Sigmoid colon (tissue), 7 donors: ENCODE data around the gene LGALS13. TPM values are rescaled to one million over a fixed set of nuclear protein-coding genes. Genes with fewer than 3 reads are reported as not detected.
"Not testable (repeated sequence)": the region's sequence is repeated elsewhere in the genome, so short reads cannot be mapped to it uniquely, and the experiment has no call there.

ENCODE experiments used
- DNase-seq: peaks from one replicate; pipeline ENCODE4 v3.0.0-alpha.2; 2019
- H3K27ac ChIP-seq, 4 donors: fragments of 200-600 bp; sonication (generic); one replicate each; pipeline ENCODE4 v1.5.1; 2016 to 2019; ENCODE audit warnings: mild to moderate bottlenecking in 1 of 4
- H3K27me3 ChIP-seq, 3 donors: fragments of 200-600 bp; sonication (generic); one replicate each; pipeline ENCODE4 v1.5.1; 2019; ENCODE audit warnings: mild to moderate bottlenecking in 1 of 3
- H3K36me3 ChIP-seq, 4 donors: fragments of 200-600 bp; sonication (generic); one replicate each; pipeline ENCODE4 v1.5.1; 2016 to 2019
- H3K4me1 ChIP-seq, 4 donors: fragments of 200-600 bp; sonication (generic); one replicate each; pipeline ENCODE4 v1.5.1; 2017 to 2019
- H3K4me3 ChIP-seq, 4 donors: fragments of 200-600 bp; sonication (generic); one replicate each; pipeline ENCODE4 v1.5.1; 2017 to 2019; ENCODE audit warnings: mild to moderate bottlenecking in 2 of 4, moderate library complexity in 1 of 4
- H3K9me3 ChIP-seq, 4 donors: fragments of 200-600 bp in 3 of 4; sonication (generic) in 3 of 4; one replicate each; pipeline versions ENCODE4 v1.5.1 to v1.6.1; 2013 to 2019
- CTCF ChIP-seq, 4 experiments: fragments of 450-650 bp in 3 of 4; fragments of 200-600 bp in 1 of 4; IDR thresholded peaks; one replicate each; pipeline ENCODE4 v1.5.1; 2016 to 2019; ENCODE audit warnings: antibody characterized with exemption in 4 of 4, mild to moderate bottlenecking in 3 of 4, moderate library complexity in 2 of 4
- EP300 ChIP-seq, 4 donors: sonication (generic); formaldehyde crosslinking; IDR thresholded peaks; one replicate each; pipeline ENCODE4 v1.6.1; 2017; ENCODE audit warnings: antibody characterized with exemption in 4 of 4
- POLR2A ChIP-seq, 2 donors: fragments of 450-650 bp; IDR thresholded peaks; one replicate each; pipeline ENCODE4 v1.6.1; 2016; ENCODE audit warnings: antibody characterized with exemption in 2 of 2, mild to moderate bottlenecking in 2 of 2, moderate library complexity in 2 of 2
- POLR2AphosphoS5 ChIP-seq, 4 donors: sonication (generic); formaldehyde crosslinking; IDR thresholded peaks; one replicate each; pipeline ENCODE4 v1.6.1; 2017; ENCODE audit warnings: antibody characterized with exemption in 4 of 4
- WGBS, 2 donors: extraction: QIAGEN DNeasy Blood & Tissue Kit; methylation state at CpG; one replicate each; pipeline ENCODE4 v1.1.7; 2013; 5-methylcytosine and 5-hydroxymethylcytosine counted together
- intact Hi-C: fragments of 100-400 bp; cut with DNase I; formaldehyde crosslinking; loops from one replicate; pipeline ENCODE4 v1.15.1; 2023
- polyA plus RNA-seq, 3 donors: library from polyadenylated mRNA; stranded (reverse); fragments of 200-250 nt; gene quantifications; one replicate each; pipeline ENCODE4 v1.2.3, GENCODE V29; 2013
- total RNA-seq, 4 donors: library from RNA; depleted of rRNA; stranded (reverse); fragments of >200 nt; gene quantifications; one replicate each; pipeline ENCODE4 v1.1.0, GENCODE V29; 2016
- donor health status: healthy with polysubstance abuse.
- donor health status: Bipolar disorder and iron deficiency.
- donor health status: healthy.

LGALS13 gene
- total and polyA plus RNA-seq, 7 donors = not detected

DNA sequence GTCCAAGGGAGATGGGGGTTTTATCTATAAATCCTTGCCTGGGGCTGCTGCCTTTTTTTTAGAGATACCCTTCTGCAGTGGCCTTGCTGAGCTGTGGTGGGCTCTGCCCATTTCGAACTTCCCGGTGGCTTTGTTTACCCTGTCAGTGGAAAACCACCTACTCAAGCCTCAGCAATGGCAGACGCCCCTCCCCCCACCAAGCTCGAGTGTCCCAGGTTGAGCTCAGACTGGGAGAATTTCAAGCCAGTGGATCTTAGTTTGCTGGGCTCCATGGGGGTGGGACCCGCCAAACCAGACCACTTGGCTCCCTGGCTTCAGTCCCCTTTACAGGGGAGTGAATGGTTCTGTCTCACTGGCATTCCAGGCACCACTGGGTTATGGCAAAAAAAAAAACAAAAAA, 21.6 kb downstream of the LGALS13 start:
- Histone ChIP-seq H3K9me3 (no peaks in the 10 kb centered on the region), H3K36me3 (no peaks in the 10 kb centered on the region), H3K27ac (no peak overlapping the region), H3K4me1 (no peaks in the 10 kb centered on the region), H3K4me3 (no peak overlapping the region), H3K27me3 (peaks cover 0 to 14% (median 5%) of the 10 kb centered on the region in 3 donors)
- 24 to 30% methylated on average over 5 of the region's 5 CpGs for WGBS, 2 donors
- intact Hi-C loops = no loop called here
- no peak for TF ChIP-seq POLR2A (IDR thresholded peaks at IDR 0.05)
- no peak for TF ChIP-seq EP300 (IDR thresholded peaks at IDR 0.05)
- no peak for TF ChIP-seq POLR2AphosphoS5 (IDR thresholded peaks at IDR 0.05)
- no peak for TF ChIP-seq CTCF (IDR thresholded peaks at IDR 0.05)
- DNase-seq = no peak

DNA sequence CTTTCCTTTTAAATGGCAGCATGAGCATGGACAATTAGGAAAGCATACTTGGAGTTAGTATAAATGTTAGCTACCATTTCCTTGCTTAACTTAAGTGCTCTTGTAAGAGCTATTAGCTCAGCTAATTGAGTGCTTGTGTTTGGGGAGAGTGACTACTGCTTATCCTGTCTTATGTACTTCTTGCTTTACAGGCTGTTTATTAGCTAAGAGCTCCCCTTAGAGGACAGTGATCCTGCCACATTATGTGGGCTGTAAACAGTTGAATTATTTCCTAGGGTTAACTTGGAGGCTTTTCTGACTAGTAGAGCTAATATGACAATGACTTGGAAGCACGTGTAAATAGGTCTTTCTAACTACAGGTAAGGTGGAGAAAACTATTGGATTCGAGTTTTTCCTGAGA, 25.3 kb downstream of the LGALS13 start:
- H3K27me3 ChIP-seq = peaks cover 0 to 14% (median 5%) of the 10 kb centered on the region in 3 donors
- DNase-seq, intact Hi-C loops, H3K4me1 ChIP-seq, H3K4me3 ChIP-seq, H3K27ac ChIP-seq, H3K36me3 ChIP-seq, H3K9me3 ChIP-seq: not testable (repeated sequence)
- WGBS, 2 donors = 46 to 53% methylated on average over 2 of the region's 2 CpGs

GRCh38 chr19:39631178-39631577, 28.9 kb downstream of the LGALS13 start:
- 37 to 69% methylated on average over 4 of the region's 4 CpGs for WGBS, 2 donors
- H3K27ac ChIP-seq = no peak overlapping the region
- no peaks in the 10 kb centered on the region for H3K4me1 ChIP-seq
- TF ChIP-seq POLR2AphosphoS5 (IDR thresholded peaks at IDR 0.05) = no peak
- TF ChIP-seq CTCF (IDR thresholded peaks at IDR 0.05) = no peak
- TF ChIP-seq EP300 (IDR thresholded peaks at IDR 0.05) = no peak
- TF ChIP-seq POLR2A (IDR thresholded peaks at IDR 0.05) = no peak
- no peak overlapping the region for H3K4me3 ChIP-seq
- no peaks in the 10 kb centered on the region for H3K27me3 ChIP-seq
- intact Hi-C loops = no loop called here
- no peak for DNase-seq
- peaks cover 0 to 4% (median 0%) of the 10 kb centered on the region in 4 donors for H3K9me3 ChIP-seq
- H3K36me3 ChIP-seq = no peaks in the 10 kb centered on the region

DNA sequence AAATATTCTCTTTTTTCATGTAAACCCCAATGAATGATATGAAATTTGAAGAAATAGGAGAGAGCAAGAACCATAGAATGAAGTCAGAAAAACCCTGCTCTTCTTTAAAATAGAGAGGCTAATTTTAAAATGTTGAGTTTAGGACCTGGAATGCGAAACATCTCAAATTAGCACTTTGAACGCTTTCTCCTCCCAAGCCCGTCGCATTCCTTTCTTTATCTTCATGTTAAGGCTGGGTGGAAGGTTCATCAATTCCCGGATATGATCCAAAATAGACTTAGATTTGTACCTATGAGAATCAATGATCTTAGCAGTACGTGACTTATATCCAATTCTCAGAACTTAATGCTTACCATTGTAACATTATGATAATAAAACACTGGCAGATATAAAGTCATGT, 29.3 kb downstream of the LGALS13 start:
- WGBS, 2 donors = 65 to 66% methylated on average over 6 of the region's 6 CpGs
- intact Hi-C loops = no loop called here

GRCh38 chr19:39637891-39638290, 35.6 kb downstream of the LGALS13 start:
- H3K27me3 ChIP-seq = no peaks in the 10 kb centered on the region
- TF ChIP-seq POLR2AphosphoS5 (IDR thresholded peaks at IDR 0.05) (no peak), EP300 (IDR thresholded peaks at IDR 0.05) (no peak), CTCF (IDR thresholded peaks at IDR 0.05) (no peak), POLR2A (IDR thresholded peaks at IDR 0.05) (no peak)
- H3K4me3 ChIP-seq = no peak overlapping the region
- no peaks in the 10 kb centered on the region for H3K9me3 ChIP-seq
- no peak for DNase-seq
- no peaks in the 10 kb centered on the region for H3K36me3 ChIP-seq
- intact Hi-C loops = no loop called here
- WGBS, 2 donors = 58 to 66% methylated on average over 4 of the region's 4 CpGs
- no peak overlapping the region for H3K27ac ChIP-seq
- H3K4me1 ChIP-seq = no peaks in the 10 kb centered on the region

More for the DNA sequence above, 29.3 kb downstream of the LGALS13 start:
- Histone ChIP-seq H3K4me3 (no peak overlapping the region), H3K9me3 (peaks cover 0 to 4% (median 0%) of the 10 kb centered on the region in 4 donors), H3K27ac (no peak overlapping the region), H3K36me3 (no peaks in the 10 kb centered on the region), H3K4me1 (no peaks in the 10 kb centered on the region), H3K27me3 (no peaks in the 10 kb centered on the region)
- TF ChIP-seq POLR2A (IDR thresholded peaks at IDR 0.05) = no peak
- TF ChIP-seq EP300 (IDR thresholded peaks at IDR 0.05) = no peak
- no peak for TF ChIP-seq CTCF (IDR thresholded peaks at IDR 0.05)
- TF ChIP-seq POLR2AphosphoS5 (IDR thresholded peaks at IDR 0.05) = no peak
- no peak for DNase-seq
